ENCODE results near the gene KPNA6. TPM values are rescaled to one million over a fixed set of nuclear protein-coding genes. Genes with fewer than 3 reads are reported as not detected.
A peak's percentile ranks its signal among the peaks of the same experiment; 100 is the strongest.

KPNA6 gene
- total and polyA plus RNA-seq, 2 donors (not counting 3 experiments of a cell fraction or from before 2014, with no cell fraction given): 22.1 to 85.6 TPM

DNA sequence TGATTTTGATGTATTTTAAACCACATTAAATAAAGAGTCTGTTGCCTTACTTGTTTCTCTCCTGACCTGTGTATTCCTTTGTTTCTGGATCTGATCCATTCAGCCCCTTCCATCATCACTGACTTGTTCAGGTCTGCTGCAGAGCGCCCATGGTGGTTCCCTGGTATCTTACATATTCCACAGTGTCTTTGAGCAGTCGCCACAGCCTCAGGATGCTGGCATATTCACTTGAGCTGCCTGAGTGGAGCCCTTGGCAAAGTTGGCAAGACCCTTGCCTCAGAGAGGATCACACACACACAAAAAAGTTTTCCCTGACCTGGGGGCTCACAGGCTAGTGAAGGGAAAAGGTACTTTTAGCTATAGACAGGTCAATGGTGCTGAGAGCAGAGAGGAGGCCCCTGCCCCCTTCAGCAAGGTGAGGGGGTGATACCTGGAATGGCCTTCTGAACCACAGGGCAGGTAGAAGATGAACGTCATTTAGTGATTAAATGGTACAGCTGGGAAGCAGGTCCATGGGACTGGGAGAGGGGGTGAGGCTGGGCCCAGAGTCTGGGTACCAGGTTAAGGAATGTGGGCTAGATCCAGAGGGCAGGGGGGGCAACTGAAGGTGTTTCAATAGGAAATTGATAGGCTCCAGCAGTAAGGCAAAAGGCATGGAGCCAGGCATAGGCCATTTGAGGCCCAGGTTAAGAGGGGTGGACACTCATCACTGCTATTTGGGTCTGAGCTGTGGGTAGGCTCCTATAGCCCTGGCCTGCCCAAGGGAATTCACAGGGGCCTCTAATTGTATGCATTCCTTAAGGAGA, 90.6 kb downstream of the KPNA6 start:
- no peak for FAIRE-seq
- CTCF ChIA-PET: interaction anchor here (0.9 kb wide), 1 partner anchor 9 kb away, joined by 3 read pairs; no protein-coding TSS in a partner anchor

DNA sequence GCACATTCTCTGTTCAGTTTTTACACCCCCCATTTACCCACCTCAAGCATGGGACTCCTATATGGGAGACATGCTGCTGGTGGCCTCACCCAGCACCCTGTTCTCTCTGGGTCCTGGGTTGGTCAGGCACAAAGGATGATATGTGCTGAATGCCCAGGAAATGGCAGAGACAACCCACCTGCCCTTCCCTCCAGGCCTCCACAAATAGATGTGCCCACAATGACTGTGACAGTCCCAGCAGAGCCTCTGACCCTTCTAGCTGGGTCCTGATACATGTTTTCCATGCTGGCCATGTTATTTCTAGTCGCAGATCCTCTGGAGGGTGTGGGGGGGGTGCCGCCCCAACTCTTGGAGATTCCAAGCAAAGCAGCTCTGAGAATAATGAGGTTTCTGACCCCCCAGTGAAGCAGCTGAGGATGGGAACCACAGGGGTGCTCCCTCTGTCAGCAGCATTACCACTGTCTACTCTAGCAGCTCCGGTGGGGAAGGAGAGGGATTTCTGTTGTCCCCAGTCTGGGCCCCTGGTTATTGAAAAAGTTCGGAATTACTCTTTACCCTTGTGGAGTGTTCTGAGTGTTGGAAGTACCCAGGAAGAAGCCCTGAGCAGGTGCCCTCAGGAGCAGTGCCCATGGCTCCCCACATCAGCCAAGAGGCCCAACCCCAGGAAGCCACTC, 91.3 kb downstream of the KPNA6 start:
- dilution Hi-C loops (cut with MboI; ENCODE audit: extremely low pct_ligation_motif_present, low sequenced_read_pairs): no loop called here
- no peaks in the 10 kb centered on the region for H4K20me1 ChIP-seq (replicated peaks; ENCODE audit: control insufficient read depth, extremely low read depth, insufficient read depth, low read length)
- no peak overlapping the region for H2AFZ ChIP-seq (ENCODE audit: low read depth, low read length)
- H3K79me2 ChIP-seq (ENCODE audit: control insufficient read depth, insufficient read depth, low read length): no peaks in the 10 kb centered on the region
- no peaks in the 10 kb centered on the region for H3K9me3 ChIP-seq (replicated peaks; ENCODE audit: control insufficient read depth, insufficient read depth, low read length)
- TF ChIP-seq GATA2 (IDR thresholded peaks at IDR 0.05; ENCODE audit: insufficient read depth, insufficient read length, low read depth, low read length) (no peak), FOS (IDR thresholded peaks at IDR 0.05; ENCODE audit: borderline replicate concordance, insufficient read depth, low read length) (no peak), EZH2 (IDR thresholded peaks at IDR 0.05; ENCODE audit: borderline replicate concordance, low read depth, low read length, severe bottlenecking) (no peak), MYC (IDR thresholded peaks at IDR 0.05; ENCODE audit: low read depth, low read length) (no peak), JUN (IDR thresholded peaks at IDR 0.05; ENCODE audit: borderline replicate concordance, insufficient read depth, insufficient read length, low read depth) (no peak), POLR2A (IDR thresholded peaks at IDR 0.05; ENCODE audit: low read depth, low read length) (no peak), POLR2AphosphoS5 (IDR thresholded peaks at IDR 0.05; ENCODE audit: insufficient read depth, low read depth, low read length) (no peak)
- TF ChIP-seq, protein P1, sequence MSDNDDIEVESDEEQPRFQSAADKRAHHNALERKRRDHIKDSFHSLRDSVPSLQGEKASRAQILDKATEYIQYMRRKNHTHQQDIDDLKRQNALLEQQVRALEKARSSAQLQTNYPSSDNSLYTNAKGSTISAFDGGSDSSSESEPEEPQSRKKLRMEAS (IDR thresholded peaks at IDR 0.05; ENCODE audit: insufficient read depth, insufficient read length): no peak
- TF ChIP-seq, protein P2, sequence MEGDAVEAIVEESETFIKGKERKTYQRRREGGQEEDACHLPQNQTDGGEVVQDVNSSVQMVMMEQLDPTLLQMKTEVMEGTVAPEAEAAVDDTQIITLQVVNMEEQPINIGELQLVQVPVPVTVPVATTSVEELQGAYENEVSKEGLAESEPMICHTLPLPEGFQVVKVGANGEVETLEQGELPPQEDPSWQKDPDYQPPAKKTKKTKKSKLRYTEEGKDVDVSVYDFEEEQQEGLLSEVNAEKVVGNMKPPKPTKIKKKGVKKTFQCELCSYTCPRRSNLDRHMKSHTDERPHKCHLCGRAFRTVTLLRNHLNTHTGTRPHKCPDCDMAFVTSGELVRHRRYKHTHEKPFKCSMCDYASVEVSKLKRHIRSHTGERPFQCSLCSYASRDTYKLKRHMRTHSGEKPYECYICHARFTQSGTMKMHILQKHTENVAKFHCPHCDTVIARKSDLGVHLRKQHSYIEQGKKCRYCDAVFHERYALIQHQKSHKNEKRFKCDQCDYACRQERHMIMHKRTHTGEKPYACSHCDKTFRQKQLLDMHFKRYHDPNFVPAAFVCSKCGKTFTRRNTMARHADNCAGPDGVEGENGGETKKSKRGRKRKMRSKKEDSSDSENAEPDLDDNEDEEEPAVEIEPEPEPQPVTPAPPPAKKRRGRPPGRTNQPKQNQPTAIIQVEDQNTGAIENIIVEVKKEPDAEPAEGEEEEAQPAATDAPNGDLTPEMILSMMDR (IDR thresholded peaks at IDR 0.05; ENCODE audit: extremely low read depth in 1 of 2, insufficient read depth in 1 of 2, low read depth in 1 of 2, low read length in 2 of 2): no peak
- H3K36me3 ChIP-seq (ENCODE audit: control insufficient read depth in 2 of 2, extremely low read depth in 1 of 2, insufficient read depth in 2 of 2, low read length in 2 of 2): peaks cover 13 to 27% of the 10 kb centered on the region in 2 experiments
- POLR2A ChIA-PET: no interaction called here
- no peaks in the 10 kb centered on the region for H3K27me3 ChIP-seq (ENCODE audit: control insufficient read depth in 2 of 2, insufficient read depth in 2 of 2, low read length in 2 of 2)
- no peak overlapping the region for H3K27ac ChIP-seq (ENCODE audit: insufficient read depth, low read depth, low read length)
- H3K9me1 ChIP-seq (replicated peaks; ENCODE audit: control insufficient read depth, extremely low read depth, insufficient read depth, low read length): no peaks in the 10 kb centered on the region
- H3K4me1 ChIP-seq (ENCODE audit: control insufficient read depth, extremely low read depth, insufficient read depth, low read length): peaks cover 14% of the 10 kb centered on the region
- no peak for DNase-seq (ENCODE audit: low read depth, low spot score)
- intact Hi-C loops (cut with micrococcal nuclease): no loop called here
- H3K4me2 ChIP-seq (ENCODE audit: insufficient read depth, low read length): no peak overlapping the region
- H3K4me3 ChIP-seq (replicated peaks in 1 of 3; ENCODE audit: insufficient read depth in 1 of 3, low read depth in 1 of 3, low read length in 3 of 3): no peak overlapping the region
- no peak for FAIRE-seq
- CTCF ChIA-PET: no interaction called here
- no peak overlapping the region for H3K9ac ChIP-seq (replicated peaks; ENCODE audit: extremely low read depth, insufficient read depth, low read length)
- BruUV-seq (replicated peaks): no TSS peak

More for the DNA sequence above, 90.6 kb downstream of the KPNA6 start:
- dilution Hi-C loops (cut with MboI; ENCODE audit: extremely low pct_ligation_motif_present, low sequenced_read_pairs) (no loop called here), intact Hi-C loops (cut with micrococcal nuclease) (no loop called here)
- Histone ChIP-seq H3K9ac (replicated peaks; ENCODE audit: extremely low read depth, insufficient read depth, low read length) (no peak overlapping the region), H3K4me3 (replicated peaks in 1 of 3; ENCODE audit: insufficient read depth in 1 of 3, low read depth in 1 of 3, low read length in 3 of 3) (no peak overlapping the region), H3K79me2 (ENCODE audit: control insufficient read depth, insufficient read depth, low read length) (no peaks in the 10 kb centered on the region), H3K27ac (ENCODE audit: insufficient read depth, low read depth, low read length) (no peak overlapping the region), H3K4me1 (ENCODE audit: control insufficient read depth, extremely low read depth, insufficient read depth, low read length) (peaks cover 12% of the 10 kb centered on the region), H3K27me3 (ENCODE audit: control insufficient read depth in 2 of 2, insufficient read depth in 2 of 2, low read length in 2 of 2) (no peaks in the 10 kb centered on the region), H4K20me1 (replicated peaks; ENCODE audit: control insufficient read depth, extremely low read depth, insufficient read depth, low read length) (no peaks in the 10 kb centered on the region), H3K9me3 (replicated peaks; ENCODE audit: control insufficient read depth, insufficient read depth, low read length) (no peaks in the 10 kb centered on the region), H3K4me2 (ENCODE audit: insufficient read depth, low read length) (no peak overlapping the region), H2AFZ (ENCODE audit: low read depth, low read length) (no peak overlapping the region), H3K36me3 (ENCODE audit: control insufficient read depth in 2 of 2, extremely low read depth in 1 of 2, insufficient read depth in 2 of 2, low read length in 2 of 2) (peaks cover 17 to 32% of the 10 kb centered on the region in 2 experiments), H3K9me1 (replicated peaks; ENCODE audit: control insufficient read depth, extremely low read depth, insufficient read depth, low read length) (no peaks in the 10 kb centered on the region)
- no peak for DNase-seq (ENCODE audit: low read depth, low spot score)
- POLR2A ChIA-PET: no interaction called here
- TF ChIP-seq FOS (IDR thresholded peaks at IDR 0.05; ENCODE audit: borderline replicate concordance, insufficient read depth, low read length) (no peak), POLR2AphosphoS5 (IDR thresholded peaks at IDR 0.05; ENCODE audit: insufficient read depth, low read depth, low read length) (peak; percentile 32)
- BruUV-seq (replicated peaks): no TSS peak

Measured in endothelial cell of umbilical vein (primary cell).